Esophagus squamous epithelium (tissue), 5 donors: Measurements from ENCODE around the gene PRKACB. TPM values are rescaled to one million over a fixed set of nuclear protein-coding genes. Genes with fewer than 3 reads are reported as not detected.

ENCODE experiments used
- DNase-seq: peaks from one replicate; lab custom pipeline; 2025; lab: John Stamatoyannopoulos, UW
- H3K27ac ChIP-seq, 4 donors: fragments of 200-600 bp; sonication (generic); one replicate each; pipeline ENCODE4 v1.5.1; 2016 to 2019; ENCODE audit warnings: mild to moderate bottlenecking in 1 of 4
- H3K27me3 ChIP-seq, 4 donors: fragments of 200-600 bp; sonication (generic); 1 replicate in 3 of 4; 2 replicates in 1 of 4; pipeline versions ENCODE4 v1.5.1 to v1.6.0; 2017 to 2021; ENCODE audit warnings: antibody characterized with exemption in 1 of 4
- H3K36me3 ChIP-seq, 3 donors: fragments of 200-600 bp; sonication (generic); one replicate each; pipeline ENCODE4 v1.5.1; 2016 to 2019
- H3K4me1 ChIP-seq, 3 donors: fragments of 200-600 bp; sonication (generic); one replicate each; pipeline ENCODE4 v1.5.1; 2017 to 2019
- H3K4me3 ChIP-seq, 4 donors: fragments of 200-600 bp; sonication (generic); 1 replicate in 3 of 4; 2 replicates in 1 of 4; pipeline ENCODE4 v1.5.1; 2016 to 2019; ENCODE audit warnings: mild to moderate bottlenecking in 2 of 4, moderate library complexity in 1 of 4
- H3K9me3 ChIP-seq, 3 donors: fragments of 200-600 bp; sonication (generic); one replicate each; pipeline ENCODE4 v1.5.1; 2016 to 2019
- POLR2A ChIP-seq, 4 donors: fragments of 450-650 bp; IDR thresholded peaks; one replicate each; pipeline ENCODE4 v1.6.1; 2017; ENCODE audit warnings: antibody characterized with exemption in 4 of 4, mild to moderate bottlenecking in 4 of 4, moderate library complexity in 3 of 4
- WGBS, 2 donors: methylation state at CpG; one replicate each; pipeline ENCODE4 v1.1.5; 2018; 5-methylcytosine and 5-hydroxymethylcytosine counted together
- intact Hi-C: fragments of 100-400 bp; cut with DNase I; formaldehyde crosslinking; loops from one replicate; pipeline ENCODE4 v1.15.0; 2022
- total RNA-seq, 4 donors: library from RNA; depleted of rRNA; stranded (reverse); fragments of >200 nt; gene quantifications; one replicate each; pipeline ENCODE4 v1.1.0, GENCODE V29; 2016
- TF ChIP-seq, protein P1 (sequence below), 6 experiments: fragments of 450-650 bp in 4 of 6; fragments of 200-600 bp in 2 of 6; sonication (generic) in 2 of 6; IDR thresholded peaks; one replicate each; pipeline ENCODE4 v1.5.1; 2016 to 2019; ENCODE audit warnings: antibody characterized with exemption in 6 of 6, mild to moderate bottlenecking in 4 of 6, moderate library complexity in 4 of 6
- donor health status: DM: yes; HTN: yes; CAD: no.

Gene PRKACB
- total RNA-seq, 4 donors from 2014 or later = 3.7 to 18.3 (median 11.3) TPM

DNA sequence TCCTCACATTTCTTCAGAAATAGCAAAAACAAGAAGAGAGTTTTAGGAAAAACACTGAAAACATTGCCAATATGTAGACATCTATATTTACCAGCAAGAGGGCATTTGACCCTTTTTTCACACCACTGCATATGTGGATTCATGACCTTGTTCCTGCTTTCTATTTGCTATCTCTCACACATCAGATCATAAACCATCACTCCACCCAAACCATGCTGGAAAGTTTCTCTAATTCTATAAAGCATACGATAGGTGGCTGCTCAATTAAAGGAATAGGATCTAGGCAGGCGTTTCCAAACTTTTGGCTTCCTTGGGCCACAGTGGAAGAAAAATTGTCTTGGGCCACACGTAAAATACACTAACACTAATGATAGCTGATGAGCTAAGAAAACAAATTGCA lies 121.8 kb downstream of the PRKACB start:
- DNase-seq = no peak
- Histone ChIP-seq H3K36me3 (no peaks in the 10 kb centered on the region), H3K4me3 (no peak overlapping the region), H3K9me3 (no peaks in the 10 kb centered on the region), H3K4me1 (peaks cover 0 to 26% (median 0%) of the 10 kb centered on the region in 3 donors), H3K27me3 (no peaks in the 10 kb centered on the region), H3K27ac (no peak overlapping the region)
- 90 to 92% methylated on average over 3 of the region's 3 CpGs for WGBS, 2 donors
- TF ChIP-seq, protein P1, sequence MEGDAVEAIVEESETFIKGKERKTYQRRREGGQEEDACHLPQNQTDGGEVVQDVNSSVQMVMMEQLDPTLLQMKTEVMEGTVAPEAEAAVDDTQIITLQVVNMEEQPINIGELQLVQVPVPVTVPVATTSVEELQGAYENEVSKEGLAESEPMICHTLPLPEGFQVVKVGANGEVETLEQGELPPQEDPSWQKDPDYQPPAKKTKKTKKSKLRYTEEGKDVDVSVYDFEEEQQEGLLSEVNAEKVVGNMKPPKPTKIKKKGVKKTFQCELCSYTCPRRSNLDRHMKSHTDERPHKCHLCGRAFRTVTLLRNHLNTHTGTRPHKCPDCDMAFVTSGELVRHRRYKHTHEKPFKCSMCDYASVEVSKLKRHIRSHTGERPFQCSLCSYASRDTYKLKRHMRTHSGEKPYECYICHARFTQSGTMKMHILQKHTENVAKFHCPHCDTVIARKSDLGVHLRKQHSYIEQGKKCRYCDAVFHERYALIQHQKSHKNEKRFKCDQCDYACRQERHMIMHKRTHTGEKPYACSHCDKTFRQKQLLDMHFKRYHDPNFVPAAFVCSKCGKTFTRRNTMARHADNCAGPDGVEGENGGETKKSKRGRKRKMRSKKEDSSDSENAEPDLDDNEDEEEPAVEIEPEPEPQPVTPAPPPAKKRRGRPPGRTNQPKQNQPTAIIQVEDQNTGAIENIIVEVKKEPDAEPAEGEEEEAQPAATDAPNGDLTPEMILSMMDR (IDR thresholded peaks at IDR 0.05) = no peak
- TF ChIP-seq POLR2A (IDR thresholded peaks at IDR 0.05) = no peak
- intact Hi-C loops = no loop called here

DNA sequence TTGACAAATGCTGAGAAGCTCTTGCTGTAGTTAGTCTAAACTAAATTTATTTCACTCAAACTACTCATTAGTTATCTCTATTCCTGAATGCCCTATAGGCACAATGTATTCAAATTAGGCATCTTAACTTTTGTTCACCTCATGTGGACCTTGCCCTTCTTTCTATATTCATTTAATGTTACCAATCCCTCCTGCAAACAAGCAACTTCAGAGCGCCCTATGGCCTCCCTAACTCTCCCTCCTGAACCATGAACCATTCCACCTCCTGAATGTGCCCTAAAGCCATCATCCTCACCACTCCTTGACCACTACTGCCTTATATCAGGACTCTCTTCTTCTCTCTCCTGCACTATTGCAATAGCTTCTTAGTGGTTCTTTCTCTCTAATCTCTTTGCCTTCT lies 122.7 kb downstream of the PRKACB start:
- intact Hi-C loops = no loop called here
- no peak for TF ChIP-seq POLR2A (IDR thresholded peaks at IDR 0.05)
- TF ChIP-seq, protein P1 (IDR thresholded peaks at IDR 0.05) = no peak
- WGBS, 2 donors = 0% methylated on average over 1 of the region's 1 CpG
- DNase-seq = no peak
- H3K4me3 ChIP-seq = no peak overlapping the region
- no peaks in the 10 kb centered on the region for H3K27me3 ChIP-seq
- H3K9me3 ChIP-seq = no peaks in the 10 kb centered on the region
- no peak overlapping the region for H3K27ac ChIP-seq
- peaks cover 0 to 35% (median 0%) of the 10 kb centered on the region in 3 donors for H3K4me1 ChIP-seq
- H3K36me3 ChIP-seq = no peaks in the 10 kb centered on the region

DNA sequence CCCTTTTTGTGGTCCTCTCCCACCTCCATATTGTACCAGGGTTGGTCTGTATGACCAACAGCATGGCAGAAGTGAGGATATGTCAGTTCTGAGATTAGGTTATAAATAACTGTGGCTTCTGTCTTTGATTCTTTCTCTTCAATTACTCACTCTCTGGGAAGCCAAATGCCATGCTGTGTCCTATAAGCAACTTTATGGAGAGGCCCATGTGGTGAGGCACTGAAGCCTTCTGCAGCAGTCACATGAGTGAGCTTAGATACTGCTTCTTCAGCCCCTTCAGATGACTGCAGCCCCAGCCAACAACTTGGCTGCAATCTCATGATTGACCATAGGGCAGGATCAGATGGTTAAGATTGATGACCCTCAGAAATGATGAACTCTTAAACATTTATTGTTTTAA lies 123.4 kb downstream of the PRKACB start:
- DNase-seq = no peak
- intact Hi-C loops = no loop called here
- no peak for TF ChIP-seq POLR2A (IDR thresholded peaks at IDR 0.05)
- Histone ChIP-seq H3K36me3 (no peaks in the 10 kb centered on the region), H3K27me3 (no peaks in the 10 kb centered on the region), H3K27ac (no peak overlapping the region), H3K9me3 (no peaks in the 10 kb centered on the region), H3K4me3 (no peak overlapping the region), H3K4me1 (peaks cover 0 to 42% (median 0%) of the 10 kb centered on the region in 3 donors)

DNA sequence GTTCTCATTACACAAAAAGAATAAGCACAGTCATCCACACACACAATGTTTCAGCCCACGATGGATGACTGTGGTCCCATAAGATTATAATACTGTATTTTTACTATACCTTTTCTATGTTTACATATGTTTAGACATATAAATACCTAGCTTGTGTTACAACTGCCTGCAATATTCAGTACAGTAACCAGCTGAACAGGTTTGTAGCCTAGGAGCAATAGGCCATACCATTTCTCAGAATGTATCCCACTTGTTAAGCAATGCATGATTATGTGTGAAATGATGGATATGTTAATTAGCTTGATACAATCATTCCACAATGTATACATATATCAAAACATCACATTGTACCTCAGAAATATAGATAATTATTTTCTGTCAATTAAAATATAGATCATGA lies 124.3 kb downstream of the PRKACB start:
- Histone ChIP-seq H3K27me3 (no peaks in the 10 kb centered on the region), H3K27ac (no peak overlapping the region), H3K4me3 (no peak overlapping the region), H3K9me3 (no peaks in the 10 kb centered on the region), H3K36me3 (no peaks in the 10 kb centered on the region), H3K4me1 (peaks cover 0 to 49% (median 0%) of the 10 kb centered on the region in 3 donors)
- intact Hi-C loops = no loop called here
- no peak for DNase-seq
- TF ChIP-seq, protein P1 (IDR thresholded peaks at IDR 0.05) = no peak
- TF ChIP-seq POLR2A (IDR thresholded peaks at IDR 0.05) = no peak
- WGBS, 2 donors = 58 to 69% methylated on average over 1 of the region's 1 CpG

DNA sequence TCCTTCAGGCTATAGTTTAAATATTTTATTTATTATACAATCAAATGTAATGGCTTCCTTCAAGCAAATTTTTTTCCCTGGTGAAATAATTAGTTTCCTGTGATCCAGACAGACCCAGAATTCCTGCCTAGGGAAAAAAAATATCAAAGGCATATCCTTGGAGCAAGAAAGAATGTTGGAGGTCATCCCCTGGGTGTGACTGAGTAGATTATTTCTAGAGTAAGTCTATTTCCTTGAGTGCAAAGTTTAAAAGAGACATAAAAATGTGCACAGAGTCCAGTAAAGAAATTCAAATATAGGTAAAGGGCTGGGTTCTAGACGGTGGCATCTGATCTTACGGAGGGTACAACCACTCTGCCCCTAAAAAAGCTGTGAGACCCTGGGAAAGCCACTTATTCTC lies 125.2 kb downstream of the PRKACB start:
- intact Hi-C loops = no loop called here

More for the DNA sequence above, 125.2 kb downstream of the PRKACB start:
- Histone ChIP-seq H3K9me3 (no peaks in the 10 kb centered on the region), H3K27me3 (no peaks in the 10 kb centered on the region), H3K27ac (no peak overlapping the region), H3K36me3 (no peaks in the 10 kb centered on the region), H3K4me1 (peaks cover 0 to 49% (median 0%) of the 10 kb centered on the region in 3 donors), H3K4me3 (no peak overlapping the region)
- TF ChIP-seq, protein P1 (IDR thresholded peaks at IDR 0.05) = no peak
- TF ChIP-seq POLR2A (IDR thresholded peaks at IDR 0.05) = no peak
- DNase-seq = no peak
- WGBS, 2 donors = 0 to 20% methylated on average over 2 of the region's 2 CpGs
